GM12892 (cell line): Measurements from ENCODE around the gene OR2J2.
"Not testable (repeated sequence)": the region's sequence is repeated elsewhere in the genome, so short reads cannot be mapped to it uniquely, and the experiment has no call there.

Source experiments
- POLR2A ChIP-seq: IDR thresholded peaks from 2 replicates; pipeline ENCODE4 v1.6.1; 2011; ENCODE audit warnings: low read depth, low read length, control low read depth
- POLR2AphosphoS5 ChIP-seq: IDR thresholded peaks from 2 replicates; pipeline ENCODE4 v1.6.1; 2011; ENCODE audit warnings: low read depth, low read length, control low read depth

GRCh38 chr6:29149444-29149843, 21.3 kb upstream of the OR2J2 start:
- not testable (repeated sequence) for TF ChIP-seq POLR2A, POLR2AphosphoS5
